Astrocyte (in vitro differentiated cells and primary cell): ENCODE measurements around the gene LSM7. TPM values are rescaled to one million over a fixed set of nuclear protein-coding genes. Genes with fewer than 3 reads are reported as not detected.

Source experiments
- DNase-seq: peaks from one replicate; pipeline ENCODE4 v3.0.0-alpha.2; 2010; ENCODE audit warnings: low read depth
- FAIRE-seq: peaks from 2 replicates; lab custom pipeline; 2011; peaks lifted over from hg19 to GRCh38; lab: Jason Lieb, UNC
- H2AFZ ChIP-seq: 2 replicates; pipeline ENCODE4 v1.6.0; 2012; ENCODE audit warnings: low read depth, low read length, inconsistent platforms
- H3K27ac ChIP-seq: 2 replicates; pipeline ENCODE4 v1.5.1; 2011; ENCODE audit warnings: low read depth, low read length, inconsistent platforms
- H3K27me3 ChIP-seq: 2 replicates; pipeline ENCODE4 v1.6.0; 2011; ENCODE audit warnings: low read length, inconsistent platforms; ENCODE audit not compliant: insufficient read depth
- H3K36me3 ChIP-seq: 2 replicates; pipeline ENCODE4 v1.5.1; 2011; ENCODE audit warnings: low read length, inconsistent platforms; ENCODE audit not compliant: insufficient read depth
- H3K4me1 ChIP-seq: 2 replicates; pipeline ENCODE4 v1.5.1; 2011; ENCODE audit warnings: low read length, inconsistent platforms; ENCODE audit not compliant: insufficient read depth
- H3K4me2 ChIP-seq: 2 replicates; pipeline ENCODE4 v1.6.0; 2012; ENCODE audit warnings: low read length, inconsistent platforms
- H3K4me3 ChIP-seq: 2 replicates; pipeline ENCODE4 v1.5.1; 2011; ENCODE audit warnings: low read depth, mild to moderate bottlenecking, low read length, inconsistent platforms; ENCODE audit not compliant: insufficient read depth
- H3K79me2 ChIP-seq: 2 replicates; pipeline ENCODE4 v1.6.0; 2012; ENCODE audit warnings: mild to moderate bottlenecking, low read length, inconsistent platforms; ENCODE audit not compliant: insufficient read depth
- H3K9ac ChIP-seq: 2 replicates; pipeline ENCODE4 v1.6.0; 2012; ENCODE audit warnings: mild to moderate bottlenecking, low read length, inconsistent platforms
- H3K9me3 ChIP-seq: 2 replicates; pipeline ENCODE4 v1.5.1; 2012; ENCODE audit warnings: low read depth, mild to moderate bottlenecking, low read length, inconsistent platforms; ENCODE audit not compliant: insufficient read depth
- H4K20me1 ChIP-seq: 2 replicates; pipeline ENCODE4 v1.6.0; 2012; ENCODE audit warnings: low read length, inconsistent platforms; ENCODE audit not compliant: insufficient read depth
- H3K27ac Mint-ChIP-seq: one replicate; pipeline ENCODE4 v1.8.0; 2021; ENCODE audit warnings: mild to moderate bottlenecking, mixed read lengths; ENCODE audit not compliant: unreplicated experiment
- H3K27me3 Mint-ChIP-seq: one replicate; pipeline ENCODE4 v1.8.0; 2021; ENCODE audit warnings: low read depth, mixed read lengths; ENCODE audit not compliant: unreplicated experiment
- H3K36me3 Mint-ChIP-seq: one replicate; pipeline ENCODE4 v1.8.0; 2021; ENCODE audit warnings: low read depth, mixed read lengths; ENCODE audit not compliant: unreplicated experiment
- H3K4me1 Mint-ChIP-seq: one replicate; pipeline ENCODE4 v1.8.0; 2021; ENCODE audit warnings: low read depth, mixed read lengths; ENCODE audit not compliant: unreplicated experiment
- H3K4me3 Mint-ChIP-seq: one replicate; pipeline ENCODE4 v1.8.0; 2021; ENCODE audit warnings: mild to moderate bottlenecking, moderate library complexity, mixed read lengths; ENCODE audit not compliant: unreplicated experiment
- H3K9me3 Mint-ChIP-seq: one replicate; pipeline ENCODE4 v1.8.0; 2021; ENCODE audit warnings: mild to moderate bottlenecking, mixed read lengths; ENCODE audit not compliant: unreplicated experiment
- CTCF ChIP-seq: IDR thresholded peaks from 2 replicates; pipeline ENCODE4 v1.5.1; 2011; ENCODE audit warnings: low read depth, mild to moderate bottlenecking, inconsistent platforms, low read length, moderate library complexity; ENCODE audit not compliant: insufficient read depth
- EZH2 ChIP-seq: IDR thresholded peaks from 2 replicates; pipeline ENCODE4 v1.6.1; 2012; ENCODE audit warnings: mild to moderate bottlenecking, low read length, inconsistent platforms; ENCODE audit not compliant: insufficient read depth
- total RNA-seq: library from RNA; stranded (reverse); gene quantifications from 2 replicates; pipeline ENCODE4 v1.2.1, GENCODE V29; 2021

The LSM7 gene
- total RNA-seq, 1 donor from 2014 or later: 91.4 TPM

- peaks cover 5% of the 10 kb centered on the region for H3K36me3 Mint-ChIP-seq
- no peaks in the 10 kb centered on the region for H3K9me3 Mint-ChIP-seq
- H3K9ac ChIP-seq: no peak overlapping the region
- no peak overlapping the region for H3K4me2 ChIP-seq
- peaks cover 28% of the 10 kb centered on the region for H4K20me1 ChIP-seq
- DNase-seq (no peak), FAIRE-seq (no peak)
- H3K9me3 ChIP-seq: no peaks in the 10 kb centered on the region
- no peaks in the 10 kb centered on the region for H3K27me3 ChIP-seq
- no peak overlapping the region for H3K4me3 ChIP-seq
- peaks cover 23% of the 10 kb centered on the region for H3K79me2 ChIP-seq
- H3K36me3 ChIP-seq: peaks cover 2% of the 10 kb centered on the region
- H3K4me3 Mint-ChIP-seq: no peak overlapping the region
- no peak overlapping the region for H2AFZ ChIP-seq
- no peak overlapping the region for H3K27ac ChIP-seq
- H3K27me3 Mint-ChIP-seq: no peaks in the 10 kb centered on the region
- H3K4me1 ChIP-seq: peaks cover under 1% of the 10 kb centered on the region
- H3K4me1 Mint-ChIP-seq: peaks cover 2% of the 10 kb centered on the region
- no peak overlapping the region for H3K27ac Mint-ChIP-seq
- TF ChIP-seq CTCF (no peak), EZH2 (no peak)
These were observed 6.7 kb downstream of the LSM7 start for GRCh38 chr19:2321565-2322283.

- H3K79me2 ChIP-seq: peaks cover 15% of the 10 kb centered on the region
- no peak overlapping the region for H3K4me3 ChIP-seq
- H3K9me3 Mint-ChIP-seq: no peaks in the 10 kb centered on the region
- no peak overlapping the region for H3K4me3 Mint-ChIP-seq
- peaks cover 24% of the 10 kb centered on the region for H4K20me1 ChIP-seq
- DNase-seq (no peak), FAIRE-seq (no peak)
- no peaks in the 10 kb centered on the region for H3K27me3 ChIP-seq
- H3K4me1 Mint-ChIP-seq: peaks cover under 1% of the 10 kb centered on the region
- H3K9me3 ChIP-seq: no peaks in the 10 kb centered on the region
- no peak overlapping the region for H3K27ac ChIP-seq
- H3K27me3 Mint-ChIP-seq: no peaks in the 10 kb centered on the region
- H3K27ac Mint-ChIP-seq: no peak overlapping the region
- H3K4me2 ChIP-seq: no peak overlapping the region
- TF ChIP-seq CTCF (no peak), EZH2 (no peak)
- H3K4me1 ChIP-seq: no peaks in the 10 kb centered on the region
- H3K36me3 Mint-ChIP-seq: peaks cover 3% of the 10 kb centered on the region
- no peak overlapping the region for H2AFZ ChIP-seq
- peaks cover 2% of the 10 kb centered on the region for H3K36me3 ChIP-seq
- H3K9ac ChIP-seq: no peak overlapping the region
These were observed 7.4 kb downstream of the LSM7 start for GRCh38 chr19:2320939-2321338.

- Histone ChIP-seq H3K9me3 (peaks cover 6% of the 10 kb centered on the region), H3K79me2 (peaks cover 6% of the 10 kb centered on the region), H3K4me1 (no peaks in the 10 kb centered on the region), H3K9ac (no peak overlapping the region), H3K36me3 (peaks cover 2% of the 10 kb centered on the region), H3K27me3 (no peaks in the 10 kb centered on the region), H2AFZ (no peak overlapping the region), H3K27ac (no peak overlapping the region), H4K20me1 (peaks cover 15% of the 10 kb centered on the region), H3K4me3 (no peak overlapping the region), H3K4me2 (no peak overlapping the region)
- FAIRE-seq (no peak), DNase-seq (no peak)
- Mint-ChIP-seq H3K9me3 (peaks cover 3% of the 10 kb centered on the region), H3K4me1 (no peaks in the 10 kb centered on the region), H3K4me3 (no peak overlapping the region), H3K36me3 (peaks cover 3% of the 10 kb centered on the region), H3K27ac (no peak overlapping the region), H3K27me3 (no peaks in the 10 kb centered on the region)
- no peak for TF ChIP-seq CTCF
- no peak for TF ChIP-seq EZH2
These were observed 8.3 kb downstream of the LSM7 start for GRCh38 chr19:2320049-2320448.
